Suprapubic skin (tissue), 3 donors: Measurements from ENCODE around the gene CR2.

Experiments
- POLR2A ChIP-seq, 2 donors: fragments of 450-650 bp; IDR thresholded peaks; one replicate each; pipeline ENCODE4 v1.6.1; 2017; ENCODE audit warnings: antibody characterized with exemption in 2 of 2, mild to moderate bottlenecking in 2 of 2, moderate library complexity in 2 of 2
- TF ChIP-seq, protein P1 (sequence below), 2 donors: fragments of 200-600 bp in 1 of 2; fragments of 450-650 bp in 1 of 2; sonication (generic) in 1 of 2; IDR thresholded peaks; one replicate each; pipeline ENCODE4 v1.5.1; 2016 to 2019; ENCODE audit warnings: antibody characterized with exemption in 2 of 2, mild to moderate bottlenecking in 1 of 2, moderate library complexity in 1 of 2

DNA sequence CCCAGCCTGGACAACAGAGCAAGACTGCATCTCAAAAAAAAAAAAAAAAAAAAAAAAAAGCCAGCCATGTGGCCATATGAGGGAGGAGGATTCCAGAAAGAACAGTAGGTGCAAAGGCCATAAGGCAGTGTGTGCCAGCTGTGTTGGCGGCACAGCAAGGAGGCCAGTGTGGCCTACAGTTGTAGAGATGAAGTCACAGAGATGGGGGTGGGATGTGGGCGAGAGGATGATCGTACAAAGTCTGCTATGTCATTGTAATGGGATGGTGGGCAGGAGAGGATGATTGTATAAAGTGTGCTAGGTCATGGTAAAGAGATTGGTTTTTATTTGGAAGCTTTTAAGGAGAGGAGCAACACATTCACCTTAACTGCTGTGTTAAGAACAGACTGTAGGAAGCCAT lies 32.1 kb downstream of the CR2 start:
- TF ChIP-seq, protein P1, sequence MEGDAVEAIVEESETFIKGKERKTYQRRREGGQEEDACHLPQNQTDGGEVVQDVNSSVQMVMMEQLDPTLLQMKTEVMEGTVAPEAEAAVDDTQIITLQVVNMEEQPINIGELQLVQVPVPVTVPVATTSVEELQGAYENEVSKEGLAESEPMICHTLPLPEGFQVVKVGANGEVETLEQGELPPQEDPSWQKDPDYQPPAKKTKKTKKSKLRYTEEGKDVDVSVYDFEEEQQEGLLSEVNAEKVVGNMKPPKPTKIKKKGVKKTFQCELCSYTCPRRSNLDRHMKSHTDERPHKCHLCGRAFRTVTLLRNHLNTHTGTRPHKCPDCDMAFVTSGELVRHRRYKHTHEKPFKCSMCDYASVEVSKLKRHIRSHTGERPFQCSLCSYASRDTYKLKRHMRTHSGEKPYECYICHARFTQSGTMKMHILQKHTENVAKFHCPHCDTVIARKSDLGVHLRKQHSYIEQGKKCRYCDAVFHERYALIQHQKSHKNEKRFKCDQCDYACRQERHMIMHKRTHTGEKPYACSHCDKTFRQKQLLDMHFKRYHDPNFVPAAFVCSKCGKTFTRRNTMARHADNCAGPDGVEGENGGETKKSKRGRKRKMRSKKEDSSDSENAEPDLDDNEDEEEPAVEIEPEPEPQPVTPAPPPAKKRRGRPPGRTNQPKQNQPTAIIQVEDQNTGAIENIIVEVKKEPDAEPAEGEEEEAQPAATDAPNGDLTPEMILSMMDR (IDR thresholded peaks at IDR 0.05) = no peak
- no peak for TF ChIP-seq POLR2A (IDR thresholded peaks at IDR 0.05)
